AG09319 (cell line): ENCODE measurements around the gene TWSG1.

Experiments
- DNase-seq: peaks from one replicate; pipeline ENCODE4 v3.0.0-alpha.2; 2010; ENCODE audit warnings: low read depth; ENCODE audit errors: extremely low read depth
- CTCF ChIP-seq: IDR thresholded peaks from 2 replicates; pipeline ENCODE4 v1.5.1; 2011; ENCODE audit warnings: low read depth, mild to moderate bottlenecking, inconsistent platforms, low read length, moderate library complexity

The TWSG1 gene

DNA sequence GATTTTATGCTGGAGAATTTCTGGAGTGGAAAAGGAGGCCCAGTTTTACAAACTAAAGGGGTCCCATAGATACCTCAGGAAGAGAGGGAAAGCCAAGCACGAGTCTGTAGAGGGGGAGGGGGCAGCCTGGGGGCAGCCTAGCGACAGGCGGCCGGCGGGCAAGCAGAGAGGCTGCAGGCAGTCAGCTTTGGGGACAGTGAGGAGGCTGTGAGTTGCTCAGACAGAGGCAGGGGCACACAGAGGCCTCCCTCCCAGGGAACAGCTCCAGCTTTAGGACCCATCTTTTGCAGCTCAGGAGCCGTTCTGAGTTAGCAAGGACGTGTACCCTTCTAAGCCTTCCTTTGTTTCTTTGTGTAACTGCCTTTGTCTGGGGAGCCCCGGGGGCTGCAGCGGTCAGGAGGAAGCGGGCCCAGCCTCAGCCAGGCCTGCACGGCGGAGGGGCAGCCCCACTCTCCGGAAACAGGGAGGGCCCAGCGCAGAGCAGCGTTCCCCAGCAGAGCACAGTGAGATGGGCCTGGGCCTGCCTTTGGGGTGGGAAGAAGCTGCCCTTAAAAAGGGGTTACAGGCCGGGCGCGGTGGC lies 99.6 kb downstream of the TWSG1 start:
- no peak for DNase-seq
- TF ChIP-seq CTCF, result no peak

DNA sequence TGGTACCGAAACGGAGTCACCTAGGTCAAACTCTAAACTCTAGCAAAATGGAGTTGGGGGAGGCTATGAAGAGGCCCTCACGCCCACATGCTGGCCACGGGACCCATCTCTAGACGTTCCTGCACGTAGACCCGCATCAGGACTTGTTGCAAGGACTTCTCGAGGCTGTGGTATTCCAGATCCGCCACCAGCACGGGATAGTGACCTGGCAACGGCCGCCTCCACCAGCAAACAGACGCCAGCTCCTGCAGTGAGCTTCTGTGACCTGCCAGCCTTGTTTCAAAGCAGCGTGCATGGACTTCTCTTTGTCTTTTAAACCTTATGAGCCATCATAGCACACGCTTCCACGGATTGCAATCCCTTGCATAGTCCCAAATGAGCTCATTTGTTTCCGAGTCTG lies 100.5 kb downstream of the TWSG1 start:
- DNase-seq, result no peak
- TF ChIP-seq CTCF, result no peak

- no peak for DNase-seq
- TF ChIP-seq CTCF, result no peak
Observed at GRCh38 chr18:9436206-9436929, 101.8 kb downstream of the TWSG1 start.

- TF ChIP-seq CTCF, result no peak
Observed at GRCh38 chr18:9437021-9437437, 102.5 kb downstream of the TWSG1 start.

DNA sequence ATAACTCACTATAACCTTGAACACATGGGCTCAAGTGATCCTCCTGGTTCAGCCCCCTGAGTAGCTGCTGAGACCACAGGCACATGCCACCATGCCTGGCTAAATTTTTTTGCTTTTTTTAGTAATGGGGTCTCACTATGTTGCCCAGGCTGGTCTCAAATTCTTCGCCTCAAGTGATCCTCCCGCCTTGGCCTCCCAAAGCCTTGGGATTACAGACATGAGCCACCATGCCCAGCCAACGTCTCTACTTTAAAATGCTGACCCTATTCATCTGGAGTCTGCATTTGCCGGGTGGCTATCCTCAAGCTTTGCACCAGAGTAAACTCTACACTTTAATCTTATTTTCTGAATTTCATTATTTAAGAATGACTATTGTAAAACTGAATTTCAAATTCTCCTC lies 103.1 kb downstream of the TWSG1 start:
- no peak for DNase-seq
- no peak for TF ChIP-seq CTCF

More at GRCh38 chr18:9437021-9437437, 102.5 kb downstream of the TWSG1 start:
- DNase-seq, result no peak

GRCh38 chr18:9441061-9441460 lies 106.5 kb downstream of the TWSG1 start:
- TF ChIP-seq CTCF, result no peak
- DNase-seq, result no peak

- no peak for TF ChIP-seq CTCF
- DNase-seq, result no peak
Observed at GRCh38 chr18:9444549-9444948, 110.0 kb downstream of the TWSG1 start.
